HG03196 (cell line): ENCODE results near the gene MPP4.

ENCODE experiments used
- ATAC-seq: cut with Tn5 transposase; IDR thresholded peaks from one replicate; pipeline ENCODE4 v1.9.1; 2021; ENCODE audit not compliant: unreplicated experiment

The MPP4 gene

GRCh38 chr2:201698588-201699226 lies at the start of gene MPP4:
Gene MPP4 (minus strand): TSS chr2:201698644. CDS start chr2:201693954, 4,690 bp downstream.
- ATAC-seq: no peak

- ATAC-seq: no peak
Measured at GRCh38 chr2:201746551-201746950, 48.1 kb upstream of the MPP4 start.

GRCh38 chr2:201735486-201735885 lies 37.0 kb upstream of the MPP4 start:
- no peak for ATAC-seq

- ATAC-seq: no peak
Measured at GRCh38 chr2:201734111-201734510, 35.7 kb upstream of the MPP4 start.

GRCh38 chr2:201733544-201733943 lies 35.1 kb upstream of the MPP4 start:
- ATAC-seq: no peak

GRCh38 chr2:201730651-201731285 lies 32.3 kb upstream of the MPP4 start:
- no peak for ATAC-seq

GRCh38 chr2:201715459-201715858 lies 17.0 kb upstream of the MPP4 start:
- ATAC-seq: no peak

GRCh38 chr2:201712726-201713125 lies 14.3 kb upstream of the MPP4 start:
- no peak for ATAC-seq

GRCh38 chr2:201709747-201710146 lies 11.3 kb upstream of the MPP4 start:
- no peak for ATAC-seq

- ATAC-seq: no peak
Measured at GRCh38 chr2:201709049-201709448, 10.6 kb upstream of the MPP4 start.

- no peak for ATAC-seq
Measured at GRCh38 chr2:201707753-201708152, 9.3 kb upstream of the MPP4 start.

GRCh38 chr2:201707142-201707541 lies 8.7 kb upstream of the MPP4 start:
- ATAC-seq: no peak

GRCh38 chr2:201704536-201704935 lies 6.1 kb upstream of the MPP4 start:
- ATAC-seq: no peak

- ATAC-seq: no peak
Measured at GRCh38 chr2:201701646-201702045, 3.2 kb upstream of the MPP4 start.

GRCh38 chr2:201699416-201699815 lies 972 bp upstream of the MPP4 start:
- no peak for ATAC-seq

GRCh38 chr2:201697899-201698298 lies 545 bp downstream of the MPP4 start:
- no peak for ATAC-seq

- no peak for ATAC-seq
Measured at GRCh38 chr2:201696151-201696659, 2.2 kb downstream of the MPP4 start.

- no peak for ATAC-seq
Measured at GRCh38 chr2:201685156-201685555, 13.3 kb downstream of the MPP4 start.

GRCh38 chr2:201680743-201681142 lies 17.7 kb downstream of the MPP4 start:
- ATAC-seq: no peak

- no peak for ATAC-seq
Measured at GRCh38 chr2:201678401-201678800, 20.0 kb downstream of the MPP4 start.

- ATAC-seq: no peak
Measured at GRCh38 chr2:201675454-201675853, 23.0 kb downstream of the MPP4 start.

- ATAC-seq: no peak
Measured at GRCh38 chr2:201674794-201675193, 23.6 kb downstream of the MPP4 start.

- ATAC-seq: no peak
Measured at GRCh38 chr2:201674298-201674697, 24.1 kb downstream of the MPP4 start.
